B cell (primary cell): ENCODE measurements around the gene LRRC32. TPM values are rescaled to one million over a fixed set of nuclear protein-coding genes. Genes with fewer than 3 reads are reported as not detected.

Source experiments
- ATAC-seq: fragments of 200-7000 bp; cut with Tn5 transposase; one replicate; pipeline ENCODE4 v1.10.0; 2021; ENCODE audit warnings: low read depth, mild to moderate bottlenecking, moderate number of reproducible peaks, moderate library complexity
- CTCF ChIA-PET: fragments of 350-600 bp; sonication (Branson Sonifier 250); formaldehyde crosslinking; loops from one replicate; lab custom pipeline; 2021; ENCODE audit warnings: antibody characterized with exemption, inconsistent platforms; lab: Charles Lee
- POLR2A ChIA-PET: fragments of 350-600 bp; sonication (Branson Sonifier 250); formaldehyde crosslinking; loops from one replicate; lab custom pipeline; 2021; ENCODE audit warnings: antibody characterized with exemption; lab: Charles Lee
- DNase-seq: peaks from one replicate; pipeline ENCODE4 v3.0.0; 2013
- H2AFZ ChIP-seq: 2 replicates; pipeline ENCODE4 v1.6.1; 2012; ENCODE audit warnings: mild to moderate bottlenecking, low read depth, low read length; ENCODE audit not compliant: insufficient read depth, poor library complexity, severe bottlenecking
- H3K27ac ChIP-seq, 2 donors: 1 replicate in 1 of 2; 2 replicates in 1 of 2; pipeline ENCODE4 v1.5.1; 2012 to 2013; ENCODE audit warnings: low read length in 2 of 2, mild to moderate bottlenecking in 2 of 2, moderate library complexity in 1 of 2
- H3K27me3 ChIP-seq, 4 experiments: fragments of 200-600 bp in 1 of 4; sonication (generic) in 1 of 4; replicated peaks in 1 of 4; 1 replicate in 2 of 4; 2 replicates in 2 of 4; pipeline versions ENCODE4 v1.6.1 to v1.7.0; 2013 to 2016; ENCODE audit warnings: low read length in 3 of 4, mild to moderate bottlenecking in 2 of 4, mixed read lengths in 1 of 4, moderate library complexity in 1 of 4; ENCODE audit not compliant: insufficient read depth in 4 of 4, control insufficient read depth in 3 of 4; ENCODE audit errors: control extremely low read depth in 1 of 4
- H3K36me3 ChIP-seq, 2 experiments: replicated peaks in 1 of 2; 1 replicate in 1 of 2; 2 replicates in 1 of 2; pipeline versions ENCODE4 v1.6.1 to v1.7.1; 2013; ENCODE audit warnings: low read length in 1 of 2; ENCODE audit not compliant: insufficient read depth in 2 of 2, control insufficient read depth in 1 of 2; ENCODE audit errors: control extremely low read depth in 1 of 2, extremely low read depth in 1 of 2
- H3K4me1 ChIP-seq, 2 donors: fragments of 200-600 bp in 1 of 2; sonication (generic) in 1 of 2; 1 replicate in 1 of 2; 2 replicates in 1 of 2; pipeline versions ENCODE4 v1.5.1 to v1.6.1; 2013 to 2017; ENCODE audit warnings: low read length in 2 of 2; ENCODE audit not compliant: control insufficient read depth in 2 of 2, insufficient read depth in 2 of 2
- H3K4me2 ChIP-seq: replicated peaks from 2 replicates; pipeline ENCODE3; 2012; ENCODE audit warnings: mild to moderate bottlenecking, low read depth, low read length; ENCODE audit not compliant: poor library complexity, severe bottlenecking
- H3K4me3 ChIP-seq, 5 experiments: fragments of 200-600 bp in 1 of 5; sonication (generic) in 1 of 5; 1 replicate in 3 of 5; 2 replicates in 2 of 5; pipeline versions ENCODE4 v1.5.1 to v1.7.0; 2011 to 2016; ENCODE audit warnings: low read length in 4 of 5, mild to moderate bottlenecking in 4 of 5, low read depth in 2 of 5, control low read depth in 1 of 5, moderate library complexity in 1 of 5; ENCODE audit not compliant: insufficient read depth in 1 of 5; ENCODE audit errors: control extremely low read depth in 1 of 5, extremely low read depth in 1 of 5
- H3K79me2 ChIP-seq: fragments of 200-600 bp; sonication (generic); one replicate; pipeline ENCODE4 v1.6.0; 2016; ENCODE audit warnings: low read length; ENCODE audit not compliant: control insufficient read depth, insufficient read depth
- H3K9ac ChIP-seq: fragments of 200-600 bp; sonication (generic); 2 replicates; pipeline ENCODE4 v1.6.1; 2017; ENCODE audit warnings: mild to moderate bottlenecking, low read length, moderate library complexity
- H3K9me3 ChIP-seq, 3 donors: one replicate each; pipeline versions ENCODE4 v1.6.1 to v1.7.1; 2013; ENCODE audit warnings: low read length in 2 of 3; ENCODE audit not compliant: control insufficient read depth in 2 of 3, insufficient read depth in 1 of 3; ENCODE audit errors: control extremely low read depth in 1 of 3
- H4K20me1 ChIP-seq: 2 replicates; pipeline ENCODE4 v1.6.0; 2012; ENCODE audit warnings: mild to moderate bottlenecking, low read length; ENCODE audit not compliant: insufficient read depth, control insufficient read depth, poor library complexity, severe bottlenecking
- H3K27ac Mint-ChIP-seq: one replicate; pipeline ENCODE4 v1.8.0; 2021; ENCODE audit warnings: mixed read lengths
- H3K27me3 Mint-ChIP-seq: one replicate; pipeline ENCODE4 v1.8.0; 2021; ENCODE audit warnings: mixed read lengths
- H3K4me1 Mint-ChIP-seq: one replicate; pipeline ENCODE4 v1.8.0; 2021; ENCODE audit warnings: mixed read lengths
- H3K4me3 Mint-ChIP-seq: one replicate; pipeline ENCODE4 v1.8.0; 2021; ENCODE audit warnings: mixed read lengths
- H3K9me3 Mint-ChIP-seq: one replicate; pipeline ENCODE4 v1.8.0; 2022; ENCODE audit warnings: mixed read lengths; ENCODE audit not compliant: insufficient read depth
- CTCF ChIP-seq: fragments of 200-600 bp; IDR thresholded peaks from one replicate; pipeline ENCODE4 v1.8.0; 2022; ENCODE audit warnings: antibody characterized with exemption, mild to moderate bottlenecking
- EZH2 ChIP-seq: IDR thresholded peaks from 2 replicates; pipeline ENCODE4 v1.6.1; 2012; ENCODE audit warnings: borderline replicate concordance, low read depth, mild to moderate bottlenecking, moderate library complexity, low read length; ENCODE audit not compliant: insufficient read depth, poor library complexity, severe bottlenecking
- WGBS: methylation state at CpG from one replicate; pipeline ENCODE4 v1.1.5; 2013; ENCODE audit warnings: missing lambda C conversion rate; ENCODE audit not compliant: insufficient coverage; 5-methylcytosine and 5-hydroxymethylcytosine counted together
- intact Hi-C: fragments of 100-400 bp; cut with micrococcal nuclease; formaldehyde crosslinking; loops from one replicate; pipeline ENCODE4 v1.10.0; 2022
- polyA plus RNA-seq: library from polyadenylated mRNA; depleted of rRNA; stranded (reverse); fragments of >200 nt; gene quantifications from 2 replicates; pipeline ENCODE4 v1.2.3, GENCODE V29; 2012
- total RNA-seq, 2 donors: library from RNA; stranded (reverse); fragments of 120-200 nt in 1 of 2; gene quantifications; 1 replicate in 1 of 2; 2 replicates in 1 of 2; pipeline versions ENCODE4 v1.2.3 to v1.2.4, GENCODE V29; 2013 to 2022

Gene LRRC32
- total and polyA plus RNA-seq, 2 donors (not counting 1 experiment from before 2014, with no cell fraction given): 0.60 to 1.4 TPM

- intact Hi-C loops: no loop called here
- Histone ChIP-seq H3K4me2 (no peak overlapping the region), H3K4me1 (no peaks in the 10 kb centered on the region), H3K9me3 (no peaks in the 10 kb centered on the region), H3K9ac (no peak overlapping the region), H4K20me1 (no peaks in the 10 kb centered on the region), H2AFZ (no peak overlapping the region), H3K79me2 (no peaks in the 10 kb centered on the region), H3K4me3 (no peak overlapping the region), H3K36me3 (no peaks in the 10 kb centered on the region), H3K27ac (no peak overlapping the region), H3K27me3 (no peaks in the 10 kb centered on the region)
- Mint-ChIP-seq H3K4me1 (no peaks in the 10 kb centered on the region), H3K4me3 (no peak overlapping the region), H3K27me3 (peaks cover 8% of the 10 kb centered on the region), H3K27ac (no peak overlapping the region), H3K9me3 (no peaks in the 10 kb centered on the region)
- TF ChIP-seq EZH2: no peak
- WGBS: 80% methylated on average over 2 of the region's 2 CpGs
- CTCF ChIA-PET: interaction anchor here (0.6 kb wide), 1 partner anchor 14 kb away, joined by 4 read pairs; no protein-coding TSS in a partner anchor
- DNase-seq (no peak), ATAC-seq (no peak)
- POLR2A ChIA-PET: interaction anchor here (0.6 kb wide), 1 partner anchor 479 kb away, joined by 3 read pairs; no protein-coding TSS in a partner anchor
These were observed 43.0 kb upstream of the LRRC32 start for GRCh38 chr11:76713499-76713898.

GRCh38 chr11:76712125-76712524, 41.6 kb upstream of the LRRC32 start:
- H3K79me2 ChIP-seq: no peaks in the 10 kb centered on the region
- H3K27me3 ChIP-seq: no peaks in the 10 kb centered on the region
- H3K9ac ChIP-seq: no peak overlapping the region
- Mint-ChIP-seq H3K4me3 (no peak overlapping the region), H3K4me1 (no peaks in the 10 kb centered on the region), H3K27me3 (peaks cover 13% of the 10 kb centered on the region), H3K9me3 (no peaks in the 10 kb centered on the region), H3K27ac (no peak overlapping the region)
- ChIA-PET POLR2A (no interaction called here), CTCF (no interaction called here)
- ATAC-seq (no peak), DNase-seq (no peak)
- intact Hi-C loops: no loop called here
- no peaks in the 10 kb centered on the region for H3K36me3 ChIP-seq
- no peak overlapping the region for H2AFZ ChIP-seq
- TF ChIP-seq CTCF (no peak), EZH2 (no peak)
- no peak overlapping the region for H3K27ac ChIP-seq
- no peaks in the 10 kb centered on the region for H3K9me3 ChIP-seq
- no peaks in the 10 kb centered on the region for H4K20me1 ChIP-seq
- H3K4me2 ChIP-seq: no peak overlapping the region
- no peak overlapping the region for H3K4me3 ChIP-seq
- 98% methylated on average over 6 of the region's 6 CpGs for WGBS
- no peaks in the 10 kb centered on the region for H3K4me1 ChIP-seq
